Globus pallidus (tissue), 1 donor: ENCODE measurements around the gene AGXT2.
A peak's percentile ranks its signal among the peaks of the same experiment; 100 is the strongest.

Source experiments
- DNase-seq: peaks from one replicate; pipeline ENCODE4 v3.0.0-alpha.2; 2015; ENCODE audit warnings: low spot score

Gene AGXT2

GRCh38 chr5:34967540-34967939, 80.2 kb downstream of the AGXT2 start:
- no peak for DNase-seq

- no peak for DNase-seq
Observed at GRCh38 chr5:34959323-34959722, 88.4 kb downstream of the AGXT2 start.

- peak; percentile 29 for DNase-seq
Observed at GRCh38 chr5:34957857-34958690, 89.7 kb downstream of the AGXT2 start.

- DNase-seq, result no peak
Observed at GRCh38 chr5:34957321-34957720, 90.4 kb downstream of the AGXT2 start.
